WTC11 (cell line): ENCODE data around the gene UCP3. TPM values are rescaled to one million over a fixed set of nuclear protein-coding genes. Genes with fewer than 3 reads are reported as not detected.

Experiments
- ATAC-seq: fragments of 200-7000 bp; cut with Tn5 transposase; 2 replicates; pipeline ENCODE4 v1.10.0; 2021; ENCODE audit warnings: mild to moderate bottlenecking, moderate library complexity
- CTCF ChIA-PET: fragments of 300-600 bp; sonication (Branson Sonifier 250); formaldehyde crosslinking; loops from one replicate; lab custom pipeline; 2021; ENCODE audit warnings: antibody characterized with exemption; lab: Charles Lee
- POLR2A ChIA-PET: fragments of 350-600 bp; sonication (Branson Sonifier 250); formaldehyde crosslinking; loops from one replicate; lab custom pipeline; 2021; ENCODE audit warnings: antibody characterized with exemption; lab: Charles Lee
- DNase-seq: peaks from one replicate; pipeline ENCODE4 v3.0.0; 2021; ENCODE audit warnings: low spot score
- H3K27ac Mint-ChIP-seq: 2 replicates; pipeline ENCODE4 v1.8.0; 2021; ENCODE audit warnings: mixed read lengths
- H3K27me3 Mint-ChIP-seq: 2 replicates; pipeline ENCODE4 v1.8.0; 2021; ENCODE audit warnings: low read depth, mild to moderate bottlenecking, moderate library complexity, mixed read lengths
- H3K36me3 Mint-ChIP-seq: 2 replicates; pipeline ENCODE4 v1.8.0; 2021; ENCODE audit warnings: mixed read lengths
- H3K4me1 Mint-ChIP-seq: 2 replicates; pipeline ENCODE4 v1.8.0; 2022; ENCODE audit warnings: mixed read lengths
- H3K4me3 Mint-ChIP-seq: 2 replicates; pipeline ENCODE4 v1.8.0; 2021; ENCODE audit warnings: mild to moderate bottlenecking, moderate library complexity, mixed read lengths
- H3K9me3 Mint-ChIP-seq: 2 replicates; pipeline ENCODE4 v1.8.0; 2021; ENCODE audit warnings: mixed read lengths
- ETV6 ChIP-seq: sonication (generic); formaldehyde crosslinking; IDR thresholded peaks from 2 replicates; pipeline ENCODE4 v1.8.1; 2022; ENCODE audit warnings: mild to moderate bottlenecking, missing genetic modification reagents
- FOXJ3 ChIP-seq: sonication (generic); formaldehyde crosslinking; IDR thresholded peaks from 2 replicates; pipeline ENCODE4 v1.9.0; 2021; ENCODE audit warnings: missing genetic modification reagents, mild to moderate bottlenecking, borderline replicate concordance
- GRHL2 ChIP-seq: fragments of 250-450 bp; sonication (Bioruptor Pico); IDR thresholded peaks from 2 replicates; pipeline ENCODE4 v1.8.0; 2022; ENCODE audit warnings: mild to moderate bottlenecking, moderate library complexity; ENCODE audit not compliant: insufficient replicate concordance, severe bottlenecking
- IRF2 ChIP-seq: sonication (generic); formaldehyde crosslinking; IDR thresholded peaks from 2 replicates; pipeline ENCODE4 v1.8.0; 2022; ENCODE audit warnings: low read depth, missing genetic modification reagents, borderline replicate concordance
- JUN ChIP-seq: sonication (generic); formaldehyde crosslinking; IDR thresholded peaks from 2 replicates; pipeline ENCODE4 v1.8.0; 2023; ENCODE audit warnings: mild to moderate bottlenecking, missing genetic modification reagents
- OVOL2 ChIP-seq: fragments of 250-450 bp; sonication (Bioruptor Pico); IDR thresholded peaks from 2 replicates; pipeline ENCODE4 v1.9.0; 2021; ENCODE audit warnings: mild to moderate bottlenecking, borderline replicate concordance
- PRDM15 ChIP-seq: sonication (generic); formaldehyde crosslinking; IDR thresholded peaks from 2 replicates; pipeline ENCODE4 v1.8.0; 2022; ENCODE audit warnings: missing genetic modification reagents
- SP1 ChIP-seq: sonication (generic); formaldehyde crosslinking; conservative IDR thresholded peaks from 2 replicates; pipeline ENCODE4 v1.8.1; 2022; ENCODE audit warnings: missing genetic modification reagents
- TEAD4 ChIP-seq: sonication (generic); formaldehyde crosslinking; IDR thresholded peaks from 2 replicates; pipeline ENCODE4 v1.8.0; 2022; ENCODE audit warnings: mild to moderate bottlenecking, missing genetic modification reagents
- ZNF121 ChIP-seq: sonication (generic); formaldehyde crosslinking; IDR thresholded peaks from 2 replicates; pipeline ENCODE4 v1.8.0; 2023; ENCODE audit warnings: missing genetic modification reagents
- ZNF232 ChIP-seq: sonication (generic); formaldehyde crosslinking; IDR thresholded peaks from 2 replicates; pipeline ENCODE4 v1.8.0; 2022; ENCODE audit warnings: mild to moderate bottlenecking, missing genetic modification reagents
- ZNF416 ChIP-seq: fragments of 250-450 bp; sonication (Bioruptor Pico); IDR thresholded peaks from 2 replicates; pipeline ENCODE4 v1.9.0; 2021; ENCODE audit warnings: mild to moderate bottlenecking, inconsistent platforms
- ZNF423 ChIP-seq: fragments of 250-450 bp; sonication (Bioruptor Pico); IDR thresholded peaks from 2 replicates; pipeline ENCODE4 v2.1.2; 2022; ENCODE audit warnings: mild to moderate bottlenecking, moderate library complexity
- total RNA-seq: library from RNA; stranded (reverse); gene quantifications from 3 replicates; pipeline ENCODE4 v1.2.3, GENCODE V29; 2021
- TF ChIP-seq, protein P1 (sequence below): fragments of 250-450 bp; sonication (Bioruptor Pico); IDR thresholded peaks from 2 replicates; pipeline ENCODE4 v1.8.0; 2021; ENCODE audit warnings: mild to moderate bottlenecking
- TF ChIP-seq, protein P2 (sequence below): sonication (generic); formaldehyde crosslinking; IDR thresholded peaks from 2 replicates; pipeline ENCODE4 v1.8.0; 2022; ENCODE audit warnings: mild to moderate bottlenecking, missing genetic modification reagents
- TF ChIP-seq, protein P3 (sequence below): fragments of 250-450 bp; sonication (Bioruptor Pico); IDR thresholded peaks from 2 replicates; pipeline ENCODE4 v1.9.0; 2021; ENCODE audit warnings: mild to moderate bottlenecking
- TF ChIP-seq, protein P4 (sequence below): sonication (generic); formaldehyde crosslinking; IDR thresholded peaks from 2 replicates; pipeline ENCODE4 v1.8.1; 2022; ENCODE audit warnings: mild to moderate bottlenecking, missing genetic modification reagents, moderate library complexity, borderline replicate concordance

UCP3 gene
- total RNA-seq, 1 experiment from 2014 or later: 0.55 TPM

GRCh38 chr11:73951797-73952196 lies 57.1 kb downstream of the UCP3 start (continued):
- no peak for TF ChIP-seq PRDM15 (CRISPR knock-in tag)
- TF ChIP-seq ZNF423: no peak
- no peak for TF ChIP-seq FOXJ3 (CRISPR knock-in tag)
- TF ChIP-seq SP1 (CRISPR knock-in tag): no peak
- no peak for TF ChIP-seq ZNF232

DNA sequence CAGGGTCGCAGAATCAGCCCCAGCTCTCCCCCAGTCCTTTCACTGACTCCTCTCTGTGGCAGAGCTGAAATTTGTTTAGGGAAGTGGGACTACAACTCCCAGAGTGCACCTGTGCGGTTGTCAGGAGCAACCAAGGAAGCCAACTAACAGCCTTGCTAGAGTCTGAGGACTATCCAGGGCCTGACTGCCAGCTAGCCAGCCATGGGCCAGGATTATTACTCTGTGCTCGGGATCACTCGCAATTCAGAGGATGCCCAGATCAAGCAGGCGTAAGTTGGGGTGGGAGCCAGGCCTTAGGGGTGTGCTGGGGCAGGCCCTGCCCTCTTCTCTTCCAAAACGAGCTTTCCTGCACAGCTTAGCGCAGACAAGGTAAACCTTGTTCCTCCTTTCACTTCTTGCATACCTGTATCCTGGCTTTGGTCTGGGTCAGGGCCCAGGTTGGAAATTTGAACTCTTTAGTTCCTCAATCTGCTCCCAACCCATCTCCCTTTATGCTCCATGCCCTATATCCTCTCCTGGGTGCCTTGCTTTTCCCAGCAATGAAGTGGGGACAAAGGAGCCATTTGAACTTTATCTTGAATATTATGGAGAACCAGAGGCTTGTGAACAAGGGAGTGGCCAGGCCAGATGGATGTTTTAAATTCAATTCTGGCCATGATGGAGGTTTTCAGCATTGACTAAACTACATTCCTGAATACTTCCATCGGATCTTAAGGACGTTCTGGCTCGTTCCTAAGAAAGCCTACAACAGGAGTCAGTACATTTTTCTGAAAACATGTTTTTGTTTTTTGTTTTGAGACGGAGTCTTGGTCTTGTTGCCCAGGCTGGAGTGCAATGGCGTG lies 57.8 kb downstream of the UCP3 start, which contains the start of gene DNAJB13:
Gene DNAJB13 (plus strand): TSS at position 158 of the 842 bp plus-strand sequence. CDS start 44 bp downstream, at position 202.
- H3K27ac Mint-ChIP-seq: no peak within 1 kb of the TSS
- no peaks in the 10 kb centered on the region; the same call in 1 of the 2 replicates for H3K27me3 Mint-ChIP-seq
- POLR2A ChIA-PET: no interaction called here
- H3K36me3 Mint-ChIP-seq: peaks cover 3% of the 10 kb centered on the region; the same call in 1 of the 2 replicates
- H3K9me3 Mint-ChIP-seq: peaks cover 15% of the 10 kb centered on the region
- no peak within 1 kb of the TSS for H3K4me3 Mint-ChIP-seq
- no peaks in the 10 kb centered on the region for H3K4me1 Mint-ChIP-seq
- CTCF ChIA-PET: interaction anchor here (0.5 to 1.3 kb wide), 3 partner anchors 20 to 286 kb away, joined by 3 to 4 read pairs (median 3); no protein-coding TSS in a partner anchor
- DNase-seq (peak; percentile 75), ATAC-seq (peak; percentile 99)
- no peak for TF ChIP-seq JUN
- TF ChIP-seq, protein P1, sequence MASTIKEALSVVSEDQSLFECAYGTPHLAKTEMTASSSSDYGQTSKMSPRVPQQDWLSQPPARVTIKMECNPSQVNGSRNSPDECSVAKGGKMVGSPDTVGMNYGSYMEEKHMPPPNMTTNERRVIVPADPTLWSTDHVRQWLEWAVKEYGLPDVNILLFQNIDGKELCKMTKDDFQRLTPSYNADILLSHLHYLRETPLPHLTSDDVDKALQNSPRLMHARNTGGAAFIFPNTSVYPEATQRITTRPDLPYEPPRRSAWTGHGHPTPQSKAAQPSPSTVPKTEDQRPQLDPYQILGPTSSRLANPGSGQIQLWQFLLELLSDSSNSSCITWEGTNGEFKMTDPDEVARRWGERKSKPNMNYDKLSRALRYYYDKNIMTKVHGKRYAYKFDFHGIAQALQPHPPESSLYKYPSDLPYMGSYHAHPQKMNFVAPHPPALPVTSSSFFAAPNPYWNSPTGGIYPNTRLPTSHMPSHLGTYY (CRISPR knock-in tag): no peak
- TF ChIP-seq IRF2: no peak
- TF ChIP-seq ZNF121: no peak
- TF ChIP-seq ZNF416 (CRISPR knock-in tag): no peak
- TF ChIP-seq, protein P2, sequence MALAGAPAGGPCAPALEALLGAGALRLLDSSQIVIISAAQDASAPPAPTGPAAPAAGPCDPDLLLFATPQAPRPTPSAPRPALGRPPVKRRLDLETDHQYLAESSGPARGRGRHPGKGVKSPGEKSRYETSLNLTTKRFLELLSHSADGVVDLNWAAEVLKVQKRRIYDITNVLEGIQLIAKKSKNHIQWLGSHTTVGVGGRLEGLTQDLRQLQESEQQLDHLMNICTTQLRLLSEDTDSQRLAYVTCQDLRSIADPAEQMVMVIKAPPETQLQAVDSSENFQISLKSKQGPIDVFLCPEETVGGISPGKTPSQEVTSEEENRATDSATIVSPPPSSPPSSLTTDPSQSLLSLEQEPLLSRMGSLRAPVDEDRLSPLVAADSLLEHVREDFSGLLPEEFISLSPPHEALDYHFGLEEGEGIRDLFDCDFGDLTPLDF: no peak
- TF ChIP-seq TEAD4 (CRISPR knock-in tag): no peak
- TF ChIP-seq ETV6 (CRISPR knock-in tag): no peak
- TF ChIP-seq, protein P3, sequence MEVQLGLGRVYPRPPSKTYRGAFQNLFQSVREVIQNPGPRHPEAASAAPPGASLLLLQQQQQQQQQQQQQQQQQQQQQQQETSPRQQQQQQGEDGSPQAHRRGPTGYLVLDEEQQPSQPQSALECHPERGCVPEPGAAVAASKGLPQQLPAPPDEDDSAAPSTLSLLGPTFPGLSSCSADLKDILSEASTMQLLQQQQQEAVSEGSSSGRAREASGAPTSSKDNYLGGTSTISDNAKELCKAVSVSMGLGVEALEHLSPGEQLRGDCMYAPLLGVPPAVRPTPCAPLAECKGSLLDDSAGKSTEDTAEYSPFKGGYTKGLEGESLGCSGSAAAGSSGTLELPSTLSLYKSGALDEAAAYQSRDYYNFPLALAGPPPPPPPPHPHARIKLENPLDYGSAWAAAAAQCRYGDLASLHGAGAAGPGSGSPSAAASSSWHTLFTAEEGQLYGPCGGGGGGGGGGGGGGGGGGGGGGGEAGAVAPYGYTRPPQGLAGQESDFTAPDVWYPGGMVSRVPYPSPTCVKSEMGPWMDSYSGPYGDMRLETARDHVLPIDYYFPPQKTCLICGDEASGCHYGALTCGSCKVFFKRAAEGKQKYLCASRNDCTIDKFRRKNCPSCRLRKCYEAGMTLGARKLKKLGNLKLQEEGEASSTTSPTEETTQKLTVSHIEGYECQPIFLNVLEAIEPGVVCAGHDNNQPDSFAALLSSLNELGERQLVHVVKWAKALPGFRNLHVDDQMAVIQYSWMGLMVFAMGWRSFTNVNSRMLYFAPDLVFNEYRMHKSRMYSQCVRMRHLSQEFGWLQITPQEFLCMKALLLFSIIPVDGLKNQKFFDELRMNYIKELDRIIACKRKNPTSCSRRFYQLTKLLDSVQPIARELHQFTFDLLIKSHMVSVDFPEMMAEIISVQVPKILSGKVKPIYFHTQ (CRISPR knock-in tag): no peak
- no peak for TF ChIP-seq OVOL2 (CRISPR knock-in tag)
- TF ChIP-seq, protein P4, sequence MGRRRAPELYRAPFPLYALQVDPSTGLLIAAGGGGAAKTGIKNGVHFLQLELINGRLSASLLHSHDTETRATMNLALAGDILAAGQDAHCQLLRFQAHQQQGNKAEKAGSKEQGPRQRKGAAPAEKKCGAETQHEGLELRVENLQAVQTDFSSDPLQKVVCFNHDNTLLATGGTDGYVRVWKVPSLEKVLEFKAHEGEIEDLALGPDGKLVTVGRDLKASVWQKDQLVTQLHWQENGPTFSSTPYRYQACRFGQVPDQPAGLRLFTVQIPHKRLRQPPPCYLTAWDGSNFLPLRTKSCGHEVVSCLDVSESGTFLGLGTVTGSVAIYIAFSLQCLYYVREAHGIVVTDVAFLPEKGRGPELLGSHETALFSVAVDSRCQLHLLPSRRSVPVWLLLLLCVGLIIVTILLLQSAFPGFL (CRISPR knock-in tag): no peak
- TF ChIP-seq GRHL2: no peak

Other genes with a start within 250 kb of the UCP3 start
- 103 to 114 TPM (median 107 TPM) in 3 replicates for gene RAB6A, start 248.0 kb downstream of the UCP3 start, total RNA-seq
- gene MRPL48, start 221.2 kb downstream of the UCP3 start, total RNA-seq: 38.7 to 40.6 TPM (median 39.4 TPM) in 3 replicates
- gene COA4, start 132.2 kb downstream of the UCP3 start, total RNA-seq: 105 to 114 TPM (median 107 TPM) in 3 replicates
- 27.7 to 35.0 TPM (median 33.5 TPM) in 3 replicates for gene PAAF1, start 132.1 kb downstream of the UCP3 start, total RNA-seq
- 0.18 to 0.24 TPM (median 0.21 TPM) in 3 replicates for gene DNAJB13, start 58.1 kb downstream of the UCP3 start, total RNA-seq
- gene UCP2, start 26.2 kb downstream of the UCP3 start, total RNA-seq: 54.0 to 66.8 TPM (median 64.2 TPM) in 3 replicates
- 15.0 to 18.7 TPM (median 15.4 TPM) in 3 replicates for gene C2CD3, start 161.9 kb upstream of the UCP3 start, total RNA-seq
- gene PPME1, start 162.2 kb upstream of the UCP3 start, total RNA-seq: 42.5 to 45.2 TPM (median 44.6 TPM) in 3 replicates